Fibroblast of lung (primary cell): ENCODE measurements around the gene CACNB4. TPM values are rescaled to one million over a fixed set of nuclear protein-coding genes. Genes with fewer than 3 reads are reported as not detected.

ENCODE experiments used
- DNase-seq, 2 donors: peaks; one replicate each; pipeline versions ENCODE4 v3.0.0 to v3.0.0-alpha.2; 2010; ENCODE audit warnings: low read depth in 2 of 2
- H2AFZ ChIP-seq: 2 replicates; pipeline ENCODE4 v1.5.1; 2012; ENCODE audit warnings: low read length, control low read depth, inconsistent platforms
- H3K27ac ChIP-seq: 2 replicates; pipeline ENCODE4 v1.5.1; 2011; ENCODE audit warnings: low read length, control low read depth; ENCODE audit not compliant: insufficient read depth
- H3K27me3 ChIP-seq: 2 replicates; pipeline ENCODE4 v1.5.1; 2011; ENCODE audit warnings: mild to moderate bottlenecking, low read length; ENCODE audit not compliant: control insufficient read depth, insufficient read depth
- H3K36me3 ChIP-seq: 2 replicates; pipeline ENCODE4 v1.5.1; 2011; ENCODE audit warnings: low read length; ENCODE audit not compliant: control insufficient read depth, insufficient read depth
- H3K4me1 ChIP-seq: 2 replicates; pipeline ENCODE4 v1.5.1; 2011; ENCODE audit warnings: low read length; ENCODE audit not compliant: control insufficient read depth, insufficient read depth; ENCODE audit errors: extremely low read depth
- H3K4me2 ChIP-seq: 2 replicates; pipeline ENCODE4 v1.5.1; 2011; ENCODE audit warnings: low read length, control low read depth; ENCODE audit not compliant: insufficient read depth; ENCODE audit errors: extremely low read depth
- H3K4me3 ChIP-seq, 4 experiments: fragments of 200-600 bp in 1 of 4; sonication (generic) in 1 of 4; replicated peaks in 1 of 4; 2 replicates each; pipeline ENCODE4 v1.5.1; 2011 to 2016; ENCODE audit warnings: low read length in 4 of 4, low read depth in 3 of 4, mild to moderate bottlenecking in 3 of 4, control low read depth in 2 of 4, inconsistent platforms in 1 of 4, mixed read lengths in 1 of 4; ENCODE audit not compliant: insufficient read depth in 1 of 4; ENCODE audit errors: control extremely low read depth in 1 of 4
- H3K79me2 ChIP-seq: 2 replicates; pipeline ENCODE4 v1.5.1; 2012; ENCODE audit warnings: mild to moderate bottlenecking, low read length, inconsistent platforms; ENCODE audit not compliant: control insufficient read depth, insufficient read depth
- H3K9ac ChIP-seq: 2 replicates; pipeline ENCODE4 v1.5.1; 2011; ENCODE audit warnings: mild to moderate bottlenecking, low read length, control low read depth; ENCODE audit not compliant: insufficient read depth
- H3K9me3 ChIP-seq: 2 replicates; pipeline ENCODE4 v1.5.1; 2012; ENCODE audit warnings: low read depth, low read length; ENCODE audit not compliant: control insufficient read depth, insufficient read depth
- H4K20me1 ChIP-seq: 2 replicates; pipeline ENCODE4 v1.5.1; 2011; ENCODE audit warnings: low read length; ENCODE audit not compliant: control insufficient read depth, insufficient read depth; ENCODE audit errors: extremely low read depth
- EZH2 ChIP-seq: IDR thresholded peaks from 2 replicates; pipeline ENCODE4 v1.5.1; 2012; ENCODE audit warnings: low read length, control low read depth, mild to moderate bottlenecking; ENCODE audit errors: missing control alignments
- polyA plus RNA-seq, 2 donors: library from polyadenylated mRNA; depleted of rRNA in 1 of 2; stranded (reverse) in 1 of 2; unstranded in 1 of 2; fragments of >200 nt; gene quantifications; 2 replicates each; pipeline ENCODE4 v1.2.1, GENCODE V29; 2011 to 2012; ENCODE audit warnings: missing spikeins in 1 of 2
- total RNA-seq: library from RNA; depleted of rRNA; stranded (reverse); fragments of >200 nt; gene quantifications from 2 replicates; pipeline ENCODE4 v1.2.1, GENCODE V29; 2014
- TF ChIP-seq, protein P1 (sequence below), 2 donors: IDR thresholded peaks in 1 of 2; conservative IDR thresholded peaks in 1 of 2; 1 replicate in 1 of 2; 2 replicates in 1 of 2; pipeline ENCODE4 v1.5.1; 2011 to 2012; ENCODE audit warnings: low read length in 2 of 2, control low read depth in 1 of 2, inconsistent platforms in 1 of 2, low read depth in 1 of 2, mild to moderate bottlenecking in 1 of 2

Gene CACNB4
- total and polyA plus RNA-seq, 2 donors (not counting 1 experiment from before 2014, with no cell fraction given), result 0.66 to 2.5 TPM

DNA sequence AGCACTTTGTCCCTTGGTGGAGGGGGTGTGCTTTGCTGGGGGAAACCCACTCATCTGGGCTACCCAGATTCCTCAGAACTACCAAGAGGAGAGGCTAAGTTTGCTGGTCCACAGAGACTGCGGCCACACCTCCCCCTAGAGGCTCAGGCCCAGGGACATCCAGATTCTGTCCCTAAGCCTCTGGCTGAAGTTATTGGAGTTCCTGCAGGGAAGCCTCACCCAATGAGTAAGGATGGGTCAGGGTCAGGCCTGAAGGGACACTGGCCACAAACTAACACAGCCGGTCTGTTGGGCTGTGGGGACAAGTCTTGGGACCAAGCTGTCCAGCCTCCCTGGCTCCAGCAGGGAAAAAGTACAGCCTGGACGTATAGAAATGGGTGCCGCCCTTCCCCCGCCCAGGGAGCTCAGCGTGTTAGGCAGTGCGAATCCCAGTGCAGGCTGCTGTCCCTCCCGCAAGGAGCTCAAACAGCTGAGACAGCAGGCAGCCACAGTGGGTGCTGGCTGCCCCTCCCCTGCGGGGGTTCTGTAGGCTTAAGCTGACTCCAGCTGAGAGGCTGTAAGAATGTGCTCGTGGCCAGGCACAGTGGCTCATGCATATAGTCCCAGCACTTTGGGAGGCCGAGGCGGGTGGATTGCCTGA is 183.7 kb downstream of the CACNB4 start:
- no peaks in the 10 kb centered on the region for H3K4me1 ChIP-seq
- H3K4me3 ChIP-seq, result no peak overlapping the region
- H4K20me1 ChIP-seq, result no peaks in the 10 kb centered on the region
- no peaks in the 10 kb centered on the region for H3K9me3 ChIP-seq
- no peaks in the 10 kb centered on the region for H3K36me3 ChIP-seq
- H3K9ac ChIP-seq, result no peak overlapping the region
- no peak overlapping the region for H2AFZ ChIP-seq
- H3K79me2 ChIP-seq, result no peaks in the 10 kb centered on the region
- H3K27ac ChIP-seq, result no peak overlapping the region
- no peaks in the 10 kb centered on the region for H3K27me3 ChIP-seq
- no peak for TF ChIP-seq EZH2
- TF ChIP-seq, protein P1, sequence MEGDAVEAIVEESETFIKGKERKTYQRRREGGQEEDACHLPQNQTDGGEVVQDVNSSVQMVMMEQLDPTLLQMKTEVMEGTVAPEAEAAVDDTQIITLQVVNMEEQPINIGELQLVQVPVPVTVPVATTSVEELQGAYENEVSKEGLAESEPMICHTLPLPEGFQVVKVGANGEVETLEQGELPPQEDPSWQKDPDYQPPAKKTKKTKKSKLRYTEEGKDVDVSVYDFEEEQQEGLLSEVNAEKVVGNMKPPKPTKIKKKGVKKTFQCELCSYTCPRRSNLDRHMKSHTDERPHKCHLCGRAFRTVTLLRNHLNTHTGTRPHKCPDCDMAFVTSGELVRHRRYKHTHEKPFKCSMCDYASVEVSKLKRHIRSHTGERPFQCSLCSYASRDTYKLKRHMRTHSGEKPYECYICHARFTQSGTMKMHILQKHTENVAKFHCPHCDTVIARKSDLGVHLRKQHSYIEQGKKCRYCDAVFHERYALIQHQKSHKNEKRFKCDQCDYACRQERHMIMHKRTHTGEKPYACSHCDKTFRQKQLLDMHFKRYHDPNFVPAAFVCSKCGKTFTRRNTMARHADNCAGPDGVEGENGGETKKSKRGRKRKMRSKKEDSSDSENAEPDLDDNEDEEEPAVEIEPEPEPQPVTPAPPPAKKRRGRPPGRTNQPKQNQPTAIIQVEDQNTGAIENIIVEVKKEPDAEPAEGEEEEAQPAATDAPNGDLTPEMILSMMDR (conservative IDR thresholded peaks at IDR 0.05 in 1 of 2, IDR thresholded peaks at IDR 0.05 in 1 of 2; ENCODE audit: low read depth in 1 of 2, low read length in 2 of 2), result no peak
- H3K4me2 ChIP-seq, result no peak overlapping the region
- no peak for DNase-seq

DNA sequence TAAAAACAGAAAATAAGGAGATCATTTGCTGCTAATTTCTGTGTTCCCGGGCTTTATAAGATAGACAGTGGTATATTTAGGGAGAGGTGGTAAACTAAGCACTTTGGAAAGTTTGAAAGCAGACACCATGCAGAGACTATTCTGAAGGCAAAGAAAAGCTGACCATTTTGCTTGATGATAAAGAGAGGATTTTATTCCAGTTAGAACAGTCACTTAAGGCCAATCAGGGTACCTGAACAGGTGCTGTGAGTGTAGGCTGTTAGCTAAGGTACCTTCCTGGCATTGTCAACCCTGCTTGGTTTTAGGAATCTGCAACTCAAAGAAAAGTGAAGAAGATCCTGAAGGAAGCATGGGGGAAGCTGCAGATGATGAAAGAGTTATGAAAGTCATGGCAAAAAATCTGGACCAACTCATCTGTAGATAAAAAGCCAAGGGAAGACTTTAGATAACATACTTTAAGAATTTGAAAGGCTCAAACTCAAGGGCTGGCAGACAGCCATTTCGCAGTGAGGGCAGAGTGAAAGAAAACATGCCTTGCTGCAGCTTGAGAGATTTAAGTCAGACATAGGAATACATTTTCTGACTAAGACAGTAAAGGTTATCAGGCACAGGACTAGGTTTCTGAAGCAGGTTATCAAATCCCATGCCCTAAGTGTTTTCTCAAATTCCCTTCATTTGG is 190.5 kb downstream of the CACNB4 start:
- H3K36me3 ChIP-seq, result no peaks in the 10 kb centered on the region
- H2AFZ ChIP-seq, result no peak overlapping the region
- no peak overlapping the region for H3K4me2 ChIP-seq
- no peaks in the 10 kb centered on the region for H3K9me3 ChIP-seq
- no peak overlapping the region for H3K27ac ChIP-seq
- no peaks in the 10 kb centered on the region for H4K20me1 ChIP-seq
- H3K27me3 ChIP-seq, result no peaks in the 10 kb centered on the region
- TF ChIP-seq, protein P1 (conservative IDR thresholded peaks at IDR 0.05 in 1 of 2, IDR thresholded peaks at IDR 0.05 in 1 of 2; ENCODE audit: low read depth in 1 of 2, low read length in 2 of 2), result no peak
- no peak for TF ChIP-seq EZH2
- H3K79me2 ChIP-seq, result no peaks in the 10 kb centered on the region
- no peaks in the 10 kb centered on the region for H3K4me1 ChIP-seq
- DNase-seq, result no peak
- no peak overlapping the region for H3K4me3 ChIP-seq
- no peak overlapping the region for H3K9ac ChIP-seq

DNA sequence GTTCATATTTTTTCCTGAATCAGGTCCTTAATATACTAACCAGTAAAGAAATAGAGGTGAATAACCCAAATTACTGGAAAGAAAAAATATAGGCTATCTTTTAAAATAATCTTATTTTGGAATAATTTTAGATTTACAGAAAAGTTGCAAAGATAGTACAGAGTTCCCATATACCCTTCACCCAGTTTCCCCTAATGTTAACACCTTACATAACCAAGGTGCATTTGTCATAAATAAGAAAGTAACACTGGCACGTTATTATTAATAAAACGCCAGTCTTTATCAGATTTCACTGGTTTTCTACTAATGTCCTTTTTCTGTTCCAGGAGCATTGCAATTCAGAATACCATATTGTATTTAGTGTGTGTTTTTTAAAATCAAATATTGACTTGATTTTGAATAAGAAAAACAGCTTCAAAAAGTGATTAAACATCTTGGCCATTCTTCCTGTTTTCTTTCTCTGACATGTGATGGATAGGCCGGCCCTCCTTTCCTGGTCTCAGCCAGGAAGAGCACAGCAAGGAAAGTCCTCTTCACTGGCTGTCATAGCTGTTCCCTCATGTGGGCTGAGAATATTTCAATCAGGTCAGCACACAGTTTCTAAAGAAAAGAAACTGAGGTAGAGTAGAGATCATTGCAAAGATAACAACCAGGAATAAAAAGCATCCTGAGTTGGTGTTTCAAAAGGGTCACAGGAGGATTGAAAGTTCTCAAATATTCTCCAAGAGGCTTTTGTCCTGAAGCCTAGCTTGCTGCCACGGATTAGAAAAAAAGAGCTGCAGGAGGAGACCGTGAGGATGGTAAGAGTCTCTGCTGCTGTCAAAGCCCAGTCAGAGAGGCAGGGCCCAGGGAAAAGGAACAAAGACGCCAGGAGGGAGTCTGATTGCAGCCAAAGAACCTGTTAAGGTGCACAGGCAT is 191.3 kb downstream of the CACNB4 start:
- Histone ChIP-seq H3K27ac (no peak overlapping the region), H3K36me3 (no peaks in the 10 kb centered on the region), H2AFZ (no peak overlapping the region), H3K27me3 (no peaks in the 10 kb centered on the region), H3K9me3 (no peaks in the 10 kb centered on the region), H3K4me3 (no peak overlapping the region), H3K9ac (no peak overlapping the region), H3K79me2 (no peaks in the 10 kb centered on the region), H3K4me1 (no peaks in the 10 kb centered on the region), H3K4me2 (no peak overlapping the region), H4K20me1 (no peaks in the 10 kb centered on the region)
- no peak for DNase-seq
- TF ChIP-seq, protein P1 (conservative IDR thresholded peaks at IDR 0.05 in 1 of 2, IDR thresholded peaks at IDR 0.05 in 1 of 2; ENCODE audit: low read depth in 1 of 2, low read length in 2 of 2), result no peak
- TF ChIP-seq EZH2, result no peak
